ENCODE results near the gene ATP5ME. TPM values are rescaled to one million over a fixed set of nuclear protein-coding genes. Genes with fewer than 3 reads are reported as not detected.
"Not testable (repeated sequence)": the region's sequence is repeated elsewhere in the genome, so short reads cannot be mapped to it uniquely, and the experiment has no call there.

Gene ATP5ME
- total RNA-seq, 1 donor from 2014 or later, result 235 TPM

GRCh38 chr4:700587-701264, 26.6 kb upstream of the ATP5ME start:
- DNase-seq (ENCODE audit: low spot score), result no peak
- Mint-ChIP-seq H3K4me3 (ENCODE audit: low read depth) (no peak overlapping the region), H3K27ac (no peak overlapping the region)

GRCh38 chr4:699816-700580, 25.9 kb upstream of the ATP5ME start:
- DNase-seq (ENCODE audit: low spot score), result no peak
- H3K4me1 Mint-ChIP-seq (ENCODE audit: low read depth), result peaks cover 15% of the 10 kb centered on the region
- intact Hi-C loops (cut with micrococcal nuclease), result no loop called here
- H3K36me3 Mint-ChIP-seq (ENCODE audit: low read depth), result no peaks in the 10 kb centered on the region
- no peaks in the 10 kb centered on the region for H3K9me3 Mint-ChIP-seq
- no peak overlapping the region for H3K4me3 Mint-ChIP-seq (ENCODE audit: low read depth)
- H3K27ac Mint-ChIP-seq, result no peak overlapping the region
- peaks cover 2% of the 10 kb centered on the region for H3K27me3 Mint-ChIP-seq (ENCODE audit: low read depth)

More at GRCh38 chr4:700587-701264, 26.6 kb upstream of the ATP5ME start:
- H3K9me3 Mint-ChIP-seq, result no peaks in the 10 kb centered on the region
- H3K27me3 Mint-ChIP-seq (ENCODE audit: low read depth), result no peaks in the 10 kb centered on the region
- H3K4me1 Mint-ChIP-seq (ENCODE audit: low read depth), result peaks cover 17% of the 10 kb centered on the region
- intact Hi-C loops (cut with micrococcal nuclease), result no loop called here
- H3K36me3 Mint-ChIP-seq (ENCODE audit: low read depth), result no peaks in the 10 kb centered on the region

DNA sequence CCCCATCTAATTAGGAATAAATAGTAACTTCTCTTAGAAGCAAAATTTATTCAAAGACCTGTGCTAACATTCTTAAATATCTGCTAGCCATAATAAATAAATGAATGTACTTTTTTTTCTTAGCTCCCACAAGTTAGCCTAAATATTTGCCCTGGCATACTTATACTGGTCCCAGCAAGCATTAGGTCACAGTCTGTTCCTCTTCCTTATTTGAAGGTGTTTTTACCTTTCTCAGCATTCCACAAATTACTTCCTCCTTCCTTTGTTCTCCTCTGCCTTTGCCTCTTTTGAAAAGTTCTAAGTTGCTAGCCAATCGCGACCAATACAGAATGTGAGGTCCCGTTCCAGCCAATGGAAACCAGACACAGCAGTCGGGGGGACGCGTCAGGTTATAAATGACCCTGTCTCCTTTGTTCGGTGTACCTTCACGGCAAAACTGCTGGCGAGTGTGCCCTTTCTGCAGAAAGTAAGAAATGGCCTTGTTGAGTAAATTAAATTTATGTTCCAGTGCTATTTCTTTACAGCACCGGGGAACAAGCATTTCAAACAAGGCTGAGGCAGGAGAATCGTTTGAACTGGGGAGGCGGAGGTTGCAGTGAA, 20.4 kb upstream of the ATP5ME start:
- DNase-seq (ENCODE audit: low spot score); intact Hi-C loops (cut with micrococcal nuclease); H3K9me3 Mint-ChIP-seq; H3K27ac Mint-ChIP-seq; H3K4me3 Mint-ChIP-seq (ENCODE audit: low read depth); H3K4me1 Mint-ChIP-seq (ENCODE audit: low read depth); H3K36me3 Mint-ChIP-seq (ENCODE audit: low read depth): not testable (repeated sequence)
- H3K27me3 Mint-ChIP-seq (ENCODE audit: low read depth), result peaks cover 15% of the 10 kb centered on the region

DNA sequence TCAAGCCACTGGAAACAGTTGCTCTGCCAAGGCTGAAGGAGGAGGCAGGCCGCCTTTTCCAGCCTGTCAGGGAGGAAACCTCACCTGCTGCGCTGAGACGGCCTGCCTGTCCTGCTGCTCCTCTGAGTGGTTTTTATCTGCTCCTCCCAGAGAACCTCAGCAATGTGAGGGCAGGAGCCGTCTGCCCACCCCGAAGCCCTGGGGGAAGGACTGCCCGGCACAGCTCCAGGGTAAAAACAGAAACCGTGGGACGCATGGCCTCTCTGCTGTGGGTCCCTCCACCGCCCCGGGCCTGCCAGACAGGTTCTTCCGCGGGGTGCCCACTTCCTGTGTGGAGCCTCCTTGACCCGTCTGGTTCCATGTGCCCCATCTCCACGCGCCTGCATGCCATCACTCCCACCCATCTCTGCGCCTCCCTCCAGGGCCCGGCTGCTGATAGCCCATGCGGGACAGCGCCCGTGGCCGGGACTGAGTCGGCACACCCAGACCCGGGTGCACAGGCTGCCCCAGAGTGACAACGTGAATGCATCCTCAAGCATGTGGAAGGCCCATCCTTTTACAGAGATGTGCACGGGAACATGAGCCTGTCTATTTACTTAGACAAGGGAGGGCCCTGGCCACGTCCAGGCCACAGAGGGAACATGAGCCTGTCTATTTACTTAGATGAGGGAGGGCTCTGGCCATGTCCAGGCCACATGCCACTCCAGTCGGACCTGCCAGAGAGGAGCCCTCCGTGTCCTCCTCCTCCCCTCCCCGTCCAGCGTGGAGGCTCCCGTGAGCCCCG, 18.9 kb upstream of the ATP5ME start:
- H3K4me1 Mint-ChIP-seq (ENCODE audit: low read depth), result no peaks in the 10 kb centered on the region
- no peak for DNase-seq (ENCODE audit: low spot score)
- intact Hi-C loops (cut with micrococcal nuclease), result no loop called here
- no peak overlapping the region for H3K27ac Mint-ChIP-seq
- H3K36me3 Mint-ChIP-seq (ENCODE audit: low read depth), result no peaks in the 10 kb centered on the region
- no peak overlapping the region for H3K4me3 Mint-ChIP-seq (ENCODE audit: low read depth)
- peaks cover 17% of the 10 kb centered on the region for H3K27me3 Mint-ChIP-seq (ENCODE audit: low read depth)
- H3K9me3 Mint-ChIP-seq, result no peaks in the 10 kb centered on the region

DNA sequence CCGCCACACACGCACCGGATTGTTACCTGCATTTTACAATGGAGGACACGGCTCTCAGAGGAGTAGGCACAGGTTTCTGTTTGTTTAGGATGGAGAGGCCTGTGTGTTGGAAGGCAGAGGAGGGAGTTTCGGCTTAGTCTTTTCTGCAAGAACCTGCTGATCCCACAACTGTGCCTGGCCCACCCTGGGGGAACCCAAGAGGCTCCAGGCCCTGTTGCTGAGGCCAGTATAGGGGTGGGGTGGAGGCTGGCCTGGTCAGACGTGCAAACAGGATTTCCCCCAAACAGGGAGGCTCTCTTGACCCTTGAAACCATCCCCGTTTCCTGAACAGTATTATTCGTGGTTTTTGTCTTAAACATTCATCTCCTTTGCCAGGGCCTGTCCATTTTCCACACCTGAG, 15.6 kb upstream of the ATP5ME start:
- Mint-ChIP-seq H3K4me3 (ENCODE audit: low read depth) (no peak overlapping the region), H3K27me3 (ENCODE audit: low read depth) (peaks cover 18% of the 10 kb centered on the region), H3K9me3 (no peaks in the 10 kb centered on the region), H3K4me1 (ENCODE audit: low read depth) (no peaks in the 10 kb centered on the region), H3K27ac (no peak overlapping the region), H3K36me3 (ENCODE audit: low read depth) (no peaks in the 10 kb centered on the region)
- no peak for DNase-seq (ENCODE audit: low spot score)
- intact Hi-C loops (cut with micrococcal nuclease), result no loop called here

DNA sequence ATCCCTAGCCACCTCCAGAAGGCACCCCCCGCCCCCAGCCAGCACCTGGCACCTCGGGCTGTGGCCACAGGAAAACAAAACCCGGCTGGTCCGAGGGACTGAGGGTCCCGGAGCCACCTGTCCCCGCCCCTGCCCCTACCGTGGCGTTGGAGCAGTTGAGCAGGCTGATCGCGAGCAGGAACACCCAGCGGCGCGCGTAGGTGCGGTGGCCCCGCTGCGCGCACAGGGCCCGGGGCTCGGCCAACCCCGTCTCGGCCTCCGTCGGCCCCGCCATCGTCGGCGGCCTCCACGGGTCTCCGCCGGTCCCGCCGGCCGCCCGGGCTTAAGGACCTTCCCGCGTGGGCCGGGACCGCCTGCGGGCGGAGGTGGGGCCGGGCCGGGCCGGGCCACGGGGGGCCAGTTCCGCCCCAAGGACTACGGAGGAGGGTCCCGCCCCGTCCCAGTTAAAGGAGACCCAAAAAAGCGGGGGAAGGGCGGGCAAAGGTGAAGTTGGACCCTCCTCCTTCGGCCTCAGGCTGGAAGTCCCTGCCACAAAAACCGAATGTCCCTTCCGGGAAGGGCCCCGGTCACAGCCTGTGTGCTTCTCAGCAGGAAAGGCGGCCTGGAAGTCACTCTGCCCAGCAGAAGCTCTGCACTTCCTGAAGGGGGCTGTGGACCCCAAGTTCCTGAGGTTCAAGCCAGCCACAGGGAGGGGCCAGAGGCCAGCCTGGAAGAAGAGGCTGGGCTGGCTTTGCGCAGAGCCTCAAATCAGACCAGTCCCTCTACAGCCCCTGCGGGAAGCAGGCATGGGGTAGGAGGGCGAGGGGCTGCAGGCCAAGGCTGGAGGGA, 15.0 kb upstream of the ATP5ME start, which contains the start of gene SLC49A3:
Gene SLC49A3 (minus strand): TSS at position 298 of the 828 bp plus-strand sequence. CDS start 24 bp downstream, at position 274.
- Mint-ChIP-seq H3K4me3 (ENCODE audit: low read depth) (no peak within 1 kb of the TSS), H3K36me3 (ENCODE audit: low read depth) (no peaks in the 10 kb centered on the region), H3K27me3 (ENCODE audit: low read depth) (peaks cover 15% of the 10 kb centered on the region), H3K4me1 (ENCODE audit: low read depth) (no peaks in the 10 kb centered on the region), H3K9me3 (no peaks in the 10 kb centered on the region), H3K27ac (no peak within 1 kb of the TSS)
- no peak for DNase-seq (ENCODE audit: low spot score)
- intact Hi-C loops (cut with micrococcal nuclease), result no loop called here

GRCh38 chr4:687971-688853, 14.1 kb upstream of the ATP5ME start:
- peaks cover 12% of the 10 kb centered on the region for H3K27me3 Mint-ChIP-seq (ENCODE audit: low read depth)
- no peak overlapping the region for H3K27ac Mint-ChIP-seq
- DNase-seq (ENCODE audit: low spot score), result no peak
- no peaks in the 10 kb centered on the region for H3K36me3 Mint-ChIP-seq (ENCODE audit: low read depth)
- H3K4me1 Mint-ChIP-seq (ENCODE audit: low read depth), result no peaks in the 10 kb centered on the region
- H3K4me3 Mint-ChIP-seq (ENCODE audit: low read depth), result no peak overlapping the region
- intact Hi-C loops (cut with micrococcal nuclease), result no loop called here
- no peaks in the 10 kb centered on the region for H3K9me3 Mint-ChIP-seq

- no peaks in the 10 kb centered on the region for H3K4me1 Mint-ChIP-seq (ENCODE audit: low read depth)
- intact Hi-C loops (cut with micrococcal nuclease), result no loop called here
- H3K27me3 Mint-ChIP-seq (ENCODE audit: low read depth), result peaks cover 12% of the 10 kb centered on the region
- no peaks in the 10 kb centered on the region for H3K9me3 Mint-ChIP-seq
- H3K36me3 Mint-ChIP-seq (ENCODE audit: low read depth), result no peaks in the 10 kb centered on the region
- DNase-seq (ENCODE audit: low spot score), result no peak
- no peak overlapping the region for H3K4me3 Mint-ChIP-seq (ENCODE audit: low read depth)
- no peak overlapping the region for H3K27ac Mint-ChIP-seq
Observed at GRCh38 chr4:687048-687970, 13.2 kb upstream of the ATP5ME start.

DNA sequence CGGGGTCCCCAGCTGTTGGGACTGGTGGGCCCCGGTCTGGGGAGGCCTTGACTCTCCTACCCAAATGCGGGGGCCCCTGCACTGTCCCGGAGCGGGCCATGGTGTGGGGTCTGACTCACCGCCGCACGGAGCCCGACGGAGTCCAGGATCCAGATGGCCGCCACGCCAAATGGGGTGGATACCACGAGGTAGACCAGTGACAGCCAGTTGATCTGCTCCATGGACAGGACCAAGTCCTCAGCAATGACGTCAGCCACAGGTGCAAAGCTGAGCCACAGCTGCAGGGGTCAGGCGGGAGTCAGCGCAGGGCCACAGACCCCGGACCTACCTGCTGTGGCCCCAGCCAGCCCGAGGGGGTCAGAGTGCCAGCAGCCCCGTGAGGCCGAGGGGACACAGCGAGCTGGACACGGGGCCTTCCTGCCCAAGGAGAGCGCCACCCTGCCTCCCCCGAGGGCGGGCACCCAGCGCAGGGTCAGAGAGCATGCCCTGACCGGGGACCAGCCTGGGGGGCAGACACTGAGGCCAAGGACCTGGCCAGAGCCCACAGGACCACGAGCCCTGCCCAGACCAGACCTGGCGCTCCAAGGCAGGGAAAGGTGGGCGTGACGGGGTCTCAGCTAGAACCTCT, 12.5 kb upstream of the ATP5ME start:
- peaks cover 12% of the 10 kb centered on the region for H3K27me3 Mint-ChIP-seq (ENCODE audit: low read depth)
- intact Hi-C loops (cut with micrococcal nuclease), result no loop called here
- H3K27ac Mint-ChIP-seq, result no peak overlapping the region
- no peaks in the 10 kb centered on the region for H3K9me3 Mint-ChIP-seq
- H3K4me3 Mint-ChIP-seq (ENCODE audit: low read depth), result no peak overlapping the region
- H3K4me1 Mint-ChIP-seq (ENCODE audit: low read depth), result no peaks in the 10 kb centered on the region
- no peaks in the 10 kb centered on the region for H3K36me3 Mint-ChIP-seq (ENCODE audit: low read depth)
- DNase-seq (ENCODE audit: low spot score), result no peak

DNA sequence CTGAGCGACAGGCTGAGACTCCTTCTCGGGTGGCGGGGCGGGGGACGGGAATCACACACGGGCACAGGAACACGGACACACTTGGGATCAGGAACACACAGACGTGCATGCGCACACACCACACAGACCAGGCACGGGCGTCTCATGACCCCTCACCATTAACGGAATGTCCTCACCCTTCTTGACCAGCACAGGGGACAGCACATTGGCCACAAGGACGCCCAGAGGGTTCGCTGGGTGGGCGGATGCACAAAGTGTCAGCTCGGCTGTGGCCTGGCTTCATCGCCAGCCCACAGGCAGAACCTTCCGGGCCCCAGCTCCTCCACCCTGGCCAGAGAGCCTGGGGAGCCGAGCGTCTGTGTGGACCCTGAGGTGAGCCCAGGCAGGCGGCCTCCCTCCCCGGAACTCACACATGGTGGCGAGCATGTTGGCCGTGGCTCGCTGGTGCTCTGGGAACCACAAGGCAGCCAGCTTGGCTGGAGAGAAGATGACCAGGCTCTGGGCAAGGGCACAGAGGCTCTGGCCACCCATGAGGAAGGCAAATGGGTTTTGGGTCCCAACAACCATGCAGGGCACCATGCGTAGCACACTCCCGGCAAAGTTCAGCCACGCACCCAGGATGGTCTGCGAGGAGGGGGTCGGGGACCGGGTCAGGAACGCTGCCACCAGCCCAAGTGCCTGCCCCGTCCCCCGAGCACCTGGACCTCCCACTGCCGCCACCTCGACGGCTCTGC, 11.8 kb upstream of the ATP5ME start:
- H3K4me1 Mint-ChIP-seq (ENCODE audit: low read depth), result no peaks in the 10 kb centered on the region
- H3K9me3 Mint-ChIP-seq, result no peaks in the 10 kb centered on the region
- intact Hi-C loops (cut with micrococcal nuclease), result no loop called here
- no peaks in the 10 kb centered on the region for H3K36me3 Mint-ChIP-seq (ENCODE audit: low read depth)
- H3K4me3 Mint-ChIP-seq (ENCODE audit: low read depth), result no peak overlapping the region
- peaks cover 12% of the 10 kb centered on the region for H3K27me3 Mint-ChIP-seq (ENCODE audit: low read depth)
- DNase-seq (ENCODE audit: low spot score), result no peak
- H3K27ac Mint-ChIP-seq, result no peak overlapping the region

All from activated T-helper 2 cell treated with anti-CD3 and anti-CD28 coated beads, Interferon-gamma antibody, Interleukin-2, Interleukin-4, amounts not matched to agents 10 μg/mL and 5 μg/mL and 100 μg/mL, durations not matched to agents 14 hours and 24 hours and 36 hours (primary cell).